ENCODE data around the gene GSTT4. TPM values are rescaled to one million over a fixed set of nuclear protein-coding genes. Genes with fewer than 3 reads are reported as not detected.
"Not testable (repeated sequence)": the region's sequence is repeated elsewhere in the genome, so short reads cannot be mapped to it uniquely, and the experiment has no call there.

Gene GSTT4
- total RNA-seq, 1 experiment from 2014 or later: not detected

GRCh38 chr22:23970816-23971486, 34.3 kb downstream of the GSTT4 start:
- Histone ChIP-seq H3K36me3 (ENCODE audit: low read depth) (0 out of 2 replicates have a peak, but pooled peaks cover 6% of the 10 kb centered on the region), H3K79me2 (ENCODE audit: low read depth) (peaks cover 7% of the 10 kb centered on the region; the same call in 1 of the 2 replicates), H3K27me3 (ENCODE audit: insufficient read depth, low read depth) (no peaks in the 10 kb centered on the region), H3K9me3 (ENCODE audit: insufficient read depth, low read depth) (no peaks in the 10 kb centered on the region), H3K27ac (no peak overlapping the region), H2AFZ (no peak overlapping the region), H3K9me2 (ENCODE audit: insufficient read depth) (no peaks in the 10 kb centered on the region), H3F3A (ENCODE audit: insufficient read depth, low read depth) (peaks cover 3% of the 10 kb centered on the region; the same call in 1 of the 2 replicates), H3K4me2 (no peak overlapping the region), H4K20me1 (ENCODE audit: insufficient read depth) (no peaks in the 10 kb centered on the region; the same call in 1 of the 2 replicates), H3K4me1 (replicated peaks; ENCODE audit: insufficient read depth) (no peaks in the 10 kb centered on the region), H3K4me3 (no peak overlapping the region)
- CTCF ChIA-PET: no interaction called here
- intact Hi-C loops (cut with micrococcal nuclease; ENCODE audit: unreplicated experiment): no loop called here
- BruUV-seq (replicated peaks): no TSS peak
- POLR2A ChIA-PET (ENCODE audit: unreplicated experiment): interaction anchor here (0.7 kb wide), 1 partner anchor 1483 kb away, joined by 5 read pairs; no protein-coding TSS in a partner anchor
- no peak for TF ChIP-seq CTCF (conservative IDR thresholded peaks at IDR 0.05)
- no peak for DNase-seq

- Histone ChIP-seq H3F3A (ENCODE audit: insufficient read depth, low read depth) (peaks cover 3% of the 10 kb centered on the region; the same call in 1 of the 2 replicates), H2AFZ (no peak overlapping the region), H3K4me3 (no peak overlapping the region), H3K4me2 (no peak overlapping the region), H3K9me3 (ENCODE audit: insufficient read depth, low read depth) (no peaks in the 10 kb centered on the region), H3K4me1 (replicated peaks; ENCODE audit: insufficient read depth) (no peaks in the 10 kb centered on the region), H3K79me2 (ENCODE audit: low read depth) (peaks cover 7% of the 10 kb centered on the region; the same call in 1 of the 2 replicates), H3K27ac (no peak overlapping the region), H3K27me3 (ENCODE audit: insufficient read depth, low read depth) (no peaks in the 10 kb centered on the region), H4K20me1 (ENCODE audit: insufficient read depth) (no peaks in the 10 kb centered on the region; the same call in 1 of the 2 replicates), H3K9me2 (ENCODE audit: insufficient read depth) (no peaks in the 10 kb centered on the region), H3K36me3 (ENCODE audit: low read depth) (0 out of 2 replicates have a peak, but pooled peaks cover 6% of the 10 kb centered on the region)
- DNase-seq: no peak
- CTCF ChIA-PET: no interaction called here
- intact Hi-C loops (cut with micrococcal nuclease; ENCODE audit: unreplicated experiment): no loop called here
- no peak for TF ChIP-seq CTCF (conservative IDR thresholded peaks at IDR 0.05)
- TF ChIP-seq EZH2 (IDR thresholded peaks at IDR 0.05; ENCODE audit: low read depth): no peak
- POLR2A ChIA-PET (ENCODE audit: unreplicated experiment): no interaction called here
- BruUV-seq (replicated peaks): no TSS peak
Observed at GRCh38 chr22:23970201-23970641, 35.0 kb downstream of the GSTT4 start.

- Histone ChIP-seq H3K4me2 (no peak overlapping the region), H3K79me2 (ENCODE audit: low read depth) (peaks cover 7% of the 10 kb centered on the region; the same call in 1 of the 2 replicates), H3F3A (ENCODE audit: insufficient read depth, low read depth) (peaks cover 3% of the 10 kb centered on the region; the same call in 1 of the 2 replicates), H3K27me3 (ENCODE audit: insufficient read depth, low read depth) (no peaks in the 10 kb centered on the region), H3K27ac (no peak overlapping the region), H3K9me3 (ENCODE audit: insufficient read depth, low read depth) (no peaks in the 10 kb centered on the region), H4K20me1 (ENCODE audit: insufficient read depth) (no peaks in the 10 kb centered on the region; the same call in 1 of the 2 replicates), H3K9me2 (ENCODE audit: insufficient read depth) (no peaks in the 10 kb centered on the region), H3K4me1 (replicated peaks; ENCODE audit: insufficient read depth) (no peaks in the 10 kb centered on the region), H3K36me3 (ENCODE audit: low read depth) (0 out of 2 replicates have a peak, but pooled peaks cover 6% of the 10 kb centered on the region), H3K4me3 (no peak overlapping the region), H2AFZ (no peak overlapping the region)
- ChIA-PET CTCF (no interaction called here), POLR2A (ENCODE audit: unreplicated experiment) (no interaction called here)
- TF ChIP-seq CTCF (conservative IDR thresholded peaks at IDR 0.05) (no peak), EZH2 (IDR thresholded peaks at IDR 0.05; ENCODE audit: low read depth) (no peak)
- intact Hi-C loops (cut with micrococcal nuclease; ENCODE audit: unreplicated experiment): no loop called here
- BruUV-seq (replicated peaks): no TSS peak
- DNase-seq: no peak
Observed at GRCh38 chr22:23969071-23969470, 36.2 kb downstream of the GSTT4 start.

- H2AFZ ChIP-seq; BruUV-seq (replicated peaks); H3K9me2 ChIP-seq (ENCODE audit: insufficient read depth); H3K4me2 ChIP-seq; POLR2A ChIA-PET (ENCODE audit: unreplicated experiment); H3K36me3 ChIP-seq (ENCODE audit: low read depth); H3K79me2 ChIP-seq (ENCODE audit: low read depth); H3F3A ChIP-seq (ENCODE audit: insufficient read depth, low read depth); H3K9me3 ChIP-seq (ENCODE audit: insufficient read depth, low read depth); H4K20me1 ChIP-seq (ENCODE audit: insufficient read depth); DNase-seq; H3K4me1 ChIP-seq (replicated peaks; ENCODE audit: insufficient read depth); CTCF ChIA-PET; H3K27ac ChIP-seq; intact Hi-C loops (cut with micrococcal nuclease; ENCODE audit: unreplicated experiment); H3K27me3 ChIP-seq (ENCODE audit: insufficient read depth, low read depth); H3K4me3 ChIP-seq: not testable (repeated sequence)
Observed at GRCh38 chr22:23966568-23966967, 38.7 kb downstream of the GSTT4 start, which contains the start of gene DDTL. TSS of gene DDTL (plus strand) at chr22:23966888. CDS start at chr22:23966915, 27 bp downstream.

- intact Hi-C loops (cut with micrococcal nuclease; ENCODE audit: unreplicated experiment); POLR2A ChIA-PET (ENCODE audit: unreplicated experiment); H3K9me3 ChIP-seq (ENCODE audit: insufficient read depth, low read depth); H3K4me1 ChIP-seq (replicated peaks; ENCODE audit: insufficient read depth); H3K36me3 ChIP-seq (ENCODE audit: low read depth); CTCF ChIA-PET; H4K20me1 ChIP-seq (ENCODE audit: insufficient read depth); H2AFZ ChIP-seq; H3F3A ChIP-seq (ENCODE audit: insufficient read depth, low read depth); H3K4me2 ChIP-seq; BruUV-seq (replicated peaks); H3K27ac ChIP-seq; DNase-seq; H3K27me3 ChIP-seq (ENCODE audit: insufficient read depth, low read depth); H3K4me3 ChIP-seq; H3K79me2 ChIP-seq (ENCODE audit: low read depth); H3K9me2 ChIP-seq (ENCODE audit: insufficient read depth): not testable (repeated sequence)
Observed at GRCh38 chr22:23966094-23966493, 39.2 kb downstream of the GSTT4 start.

Data from PC-9 (cell line).